K562 (cell line): ENCODE results near the gene HNRNPF. TPM values are rescaled to one million over a fixed set of nuclear protein-coding genes. Genes with fewer than 3 reads are reported as not detected.

Experiments
- ATF6 ChIP-seq: sonication (generic); formaldehyde crosslinking; IDR thresholded peaks from 2 replicates; pipeline ENCODE4 v1.4.0; 2020; ENCODE audit warnings: mild to moderate bottlenecking, missing genetic modification reagents
- DMBX1 ChIP-seq: fragments of 250-450 bp; sonication (Bioruptor Pico); IDR thresholded peaks from 2 replicates; pipeline ENCODE4 v1.8.0; 2022; ENCODE audit warnings: inconsistent platforms, mild to moderate bottlenecking, moderate library complexity, borderline replicate concordance
- GABPB2 ChIP-seq: fragments of 250-450 bp; sonication (Bioruptor Pico); conservative IDR thresholded peaks from 2 replicates; pipeline ENCODE4 v1.5.1; 2021; ENCODE audit warnings: mild to moderate bottlenecking
- HDAC3 ChIP-seq: fragments of 450-650 bp; IDR thresholded peaks from 2 replicates; pipeline ENCODE4 v1.6.1; 2018; ENCODE audit warnings: borderline replicate concordance, mild to moderate bottlenecking, moderate library complexity; ENCODE audit not compliant: partially characterized antibody
- HIVEP1 ChIP-seq: fragments of 250-450 bp; sonication (Bioruptor Pico); IDR thresholded peaks from 2 replicates; pipeline ENCODE4 v1.4.0; 2020; ENCODE audit warnings: mild to moderate bottlenecking
- NFE2 ChIP-seq: IDR thresholded peaks from 2 replicates; pipeline ENCODE4 v1.6.1; 2014; ENCODE audit warnings: antibody characterized with exemption, low read depth
- POLR2AphosphoS5 ChIP-seq: IDR thresholded peaks from 2 replicates; pipeline ENCODE4 v1.6.1; 2011; ENCODE audit warnings: mild to moderate bottlenecking, low read depth, low read length, moderate library complexity; ENCODE audit not compliant: control insufficient read depth, insufficient read depth
- POLR3G ChIP-seq: IDR thresholded peaks from 2 replicates; pipeline ENCODE4 v1.6.1; 2011; ENCODE audit not compliant: insufficient read length, insufficient replicate concordance; ENCODE audit errors: extremely low read depth
- RCOR1 ChIP-seq, 2 experiments: IDR thresholded peaks; 2 replicates each; pipeline ENCODE4 v1.6.1; 2012; ENCODE audit warnings: low read depth in 2 of 2, low read length in 2 of 2, borderline replicate concordance in 1 of 2, improper control_type of control experiment in 1 of 2
- SMAD2 ChIP-seq: fragments of 150-350 bp; IDR thresholded peaks from 2 replicates; pipeline ENCODE4 v1.6.1; 2014; ENCODE audit warnings: low read depth, mild to moderate bottlenecking, low read length
- TRIM24 ChIP-seq, 2 experiments: fragments of 450-650 bp; IDR thresholded peaks; 2 replicates each; pipeline ENCODE4 v1.6.1; 2016
- TSHZ1 ChIP-seq: fragments of 250-450 bp; sonication (Bioruptor Pico); IDR thresholded peaks from 2 replicates; pipeline ENCODE4 v1.4.0; 2020; ENCODE audit warnings: mild to moderate bottlenecking, moderate library complexity
- ZFX ChIP-seq: sonication (generic); formaldehyde crosslinking; IDR thresholded peaks from 2 replicates; pipeline ENCODE4 v1.8.0; 2022; ENCODE audit warnings: mild to moderate bottlenecking, missing genetic modification reagents, moderate library complexity
- ZNF174 ChIP-seq: fragments of 250-450 bp; sonication (Bioruptor Pico); IDR thresholded peaks from 2 replicates; pipeline ENCODE4 v1.4.0; 2020; ENCODE audit warnings: mild to moderate bottlenecking
- ZNF280B ChIP-seq: fragments of 250-450 bp; sonication (Bioruptor Pico); IDR thresholded peaks from 2 replicates; pipeline ENCODE4 v1.5.1; 2021; ENCODE audit warnings: mild to moderate bottlenecking
- polyA plus RNA-seq, 8 experiments: library from polyadenylated mRNA; depleted of rRNA in 4 of 8; stranded (reverse) in 5 of 8; unstranded in 3 of 8; fragments of >200 nt; fragmentation: Nextera tagmentation in 2 of 8; fragmentation: Illumina TruSeq in 1 of 8; extraction: Ambion mirVana in 2 of 8; extraction: Trizol in 1 of 8; gene quantifications; 2 replicates each; pipeline versions ENCODE4 v1.2.1 to v1.2.3, GENCODE V29; 2011 to 2014; ENCODE audit warnings: inconsistent platforms in 1 of 8, missing spikeins in 1 of 8
- total RNA-seq, 7 experiments: library from RNA; depleted of rRNA in 6 of 7; stranded (reverse); fragments of >200 nt in 6 of 7; fragmentation: Illumina TruSeq in 2 of 7; extraction: Trizol in 2 of 7; gene quantifications; 2 replicates each; pipeline versions ENCODE4 v1.2.1 to v1.2.3, GENCODE V29; 2011 to 2021; ENCODE audit warnings: low replicate concordance in 1 of 7
- TF ChIP-seq, protein P1 (sequence below): fragments of 450-650 bp; IDR thresholded peaks from 2 replicates; pipeline ENCODE4 v1.6.1; 2017; ENCODE audit warnings: antibody characterized with exemption
- TF ChIP-seq, protein P2 (sequence below): fragments of 450-650 bp; IDR thresholded peaks from 2 replicates; pipeline ENCODE4 v1.6.1; 2016

The HNRNPF gene
- total and polyA plus RNA-seq, 9 of the 15 experiments (the other 6 are each of a cell fraction or from before 2014, with no cell fraction given): 192 to 489 (median 416) TPM

DNA sequence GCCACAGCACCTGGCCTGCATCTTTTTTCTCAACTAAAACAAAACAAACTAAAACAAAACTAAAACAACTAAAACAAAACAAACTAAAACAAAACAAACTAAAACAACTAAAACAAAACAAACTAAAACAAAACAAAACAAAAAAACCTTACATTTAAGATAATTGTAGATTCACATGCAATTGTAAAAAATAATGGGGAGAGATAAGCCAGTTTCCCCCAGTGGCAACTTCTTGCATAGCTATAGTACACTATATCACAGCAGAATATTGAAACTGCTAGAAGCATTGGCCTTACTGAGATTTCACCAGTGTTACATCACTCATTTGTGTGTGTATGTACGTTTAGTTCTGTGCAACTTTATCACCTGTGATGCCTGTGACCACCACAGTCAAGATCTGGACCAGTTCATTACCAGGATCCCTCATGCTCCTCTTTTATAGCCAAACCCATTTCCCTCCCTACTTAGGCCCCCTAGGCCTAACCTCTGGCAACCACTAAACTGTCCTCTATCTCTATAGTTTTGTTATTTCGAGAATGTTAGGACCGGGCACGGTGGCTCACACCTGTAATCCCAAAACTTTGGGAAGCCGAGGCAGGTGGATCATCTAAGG is 28.3 kb downstream of the HNRNPF start (continued):
- TF ChIP-seq HIVEP1 (CRISPR knock-in tag) (no peak), ATF6 (CRISPR knock-in tag) (no peak), POLR3G (no peak), ZNF174 (no peak), SMAD2 (no peak), HDAC3 (peak; percentile 47), POLR2AphosphoS5 (no peak), RCOR1 (IDR thresholded peaks at IDR 0.05; ENCODE audit: borderline replicate concordance in 1 of 2, low read depth in 2 of 2, low read length in 2 of 2) (peak in 1 of 2 experiments; percentile 97; a peak in 2 of 4 replicates), NFE2 (no peak), TRIM24 (IDR thresholded peaks at IDR 0.05) (peak; percentile 91 to 96; a peak in 3 of 4 replicates), DMBX1 (CRISPR knock-in tag) (peak; percentile 58; the same call in 1 of the 2 replicates), TSHZ1 (CRISPR knock-in tag) (no peak), ZNF280B (CRISPR knock-in tag) (no peak), GABPB2 (no peak), ZFX (CRISPR knock-in tag) (no peak)
- TF ChIP-seq, protein P1, sequence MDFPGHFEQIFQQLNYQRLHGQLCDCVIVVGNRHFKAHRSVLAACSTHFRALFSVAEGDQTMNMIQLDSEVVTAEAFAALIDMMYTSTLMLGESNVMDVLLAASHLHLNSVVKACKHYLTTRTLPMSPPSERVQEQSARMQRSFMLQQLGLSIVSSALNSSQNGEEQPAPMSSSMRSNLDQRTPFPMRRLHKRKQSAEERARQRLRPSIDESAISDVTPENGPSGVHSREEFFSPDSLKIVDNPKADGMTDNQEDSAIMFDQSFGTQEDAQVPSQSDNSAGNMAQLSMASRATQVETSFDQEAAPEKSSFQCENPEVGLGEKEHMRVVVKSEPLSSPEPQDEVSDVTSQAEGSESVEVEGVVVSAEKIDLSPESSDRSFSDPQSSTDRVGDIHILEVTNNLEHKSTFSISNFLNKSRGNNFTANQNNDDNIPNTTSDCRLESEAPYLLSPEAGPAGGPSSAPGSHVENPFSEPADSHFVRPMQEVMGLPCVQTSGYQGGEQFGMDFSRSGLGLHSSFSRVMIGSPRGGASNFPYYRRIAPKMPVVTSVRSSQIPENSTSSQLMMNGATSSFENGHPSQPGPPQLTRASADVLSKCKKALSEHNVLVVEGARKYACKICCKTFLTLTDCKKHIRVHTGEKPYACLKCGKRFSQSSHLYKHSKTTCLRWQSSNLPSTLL: no peak
- TF ChIP-seq, protein P2, sequence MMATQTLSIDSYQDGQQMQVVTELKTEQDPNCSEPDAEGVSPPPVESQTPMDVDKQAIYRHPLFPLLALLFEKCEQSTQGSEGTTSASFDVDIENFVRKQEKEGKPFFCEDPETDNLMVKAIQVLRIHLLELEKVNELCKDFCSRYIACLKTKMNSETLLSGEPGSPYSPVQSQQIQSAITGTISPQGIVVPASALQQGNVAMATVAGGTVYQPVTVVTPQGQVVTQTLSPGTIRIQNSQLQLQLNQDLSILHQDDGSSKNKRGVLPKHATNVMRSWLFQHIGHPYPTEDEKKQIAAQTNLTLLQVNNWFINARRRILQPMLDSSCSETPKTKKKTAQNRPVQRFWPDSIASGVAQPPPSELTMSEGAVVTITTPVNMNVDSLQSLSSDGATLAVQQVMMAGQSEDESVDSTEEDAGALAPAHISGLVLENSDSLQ: peak; percentile 4; the same call in 1 of the 2 replicates
